Right cardiac atrium (tissue), 5 donors: ENCODE data around the gene THRB. TPM values are rescaled to one million over a fixed set of nuclear protein-coding genes. Genes with fewer than 3 reads are reported as not detected.

Source experiments
- ATAC-seq, 2 donors: fragments of 200-7000 bp; cut with Tn5 transposase; one replicate each; pipeline versions ENCODE4 v1.8.0 to v1.9.1; 2020; ENCODE audit warnings: moderate library complexity in 2 of 2, mild to moderate bottlenecking in 1 of 2
- DNase-seq, 3 donors: peaks; one replicate each; pipeline ENCODE4 v3.0.0-alpha.2; 2020
- H3K27ac ChIP-seq: one replicate; pipeline ENCODE4 v1.5.1; 2013; ENCODE audit warnings: mild to moderate bottlenecking, low read length, control low read depth, moderate library complexity
- H3K27me3 ChIP-seq: one replicate; pipeline ENCODE4 v1.6.1; 2013; ENCODE audit not compliant: control insufficient read depth, insufficient read depth
- H3K4me1 ChIP-seq: one replicate; pipeline ENCODE4 v1.6.1; 2013; ENCODE audit warnings: low read length; ENCODE audit not compliant: control insufficient read depth, insufficient read depth
- H3K4me3 ChIP-seq: one replicate; pipeline ENCODE4 v1.5.1; 2013; ENCODE audit warnings: low read length, control low read depth
- H3K9me3 ChIP-seq: one replicate; pipeline ENCODE4 v1.6.1; 2013; ENCODE audit warnings: low read length; ENCODE audit not compliant: control insufficient read depth
- WGBS: extraction: QIAGEN DNeasy Blood & Tissue Kit; methylation state at CpG from one replicate; pipeline ENCODE4 v1.1.7; 2013; 5-methylcytosine and 5-hydroxymethylcytosine counted together
- intact Hi-C, 4 donors: fragments of 100-400 bp; cut with DNase I; formaldehyde crosslinking; loops; one replicate each; pipeline versions ENCODE4 v1.11.0 to v1.14.0; 2022 to 2023
- polyA plus RNA-seq: library from polyadenylated mRNA; stranded (reverse); fragments of 200-250 nt; gene quantifications from one replicate; pipeline ENCODE4 v1.2.3, GENCODE V29; 2013
- total RNA-seq, 4 donors: library from RNA; stranded (reverse); fragmentation: NEBNext Ultra II Directional; extraction: Animal tissue kit (Norgen Biotek cat#: 25700); gene quantifications; one replicate each; pipeline ENCODE4 v1.2.1, GENCODE V29; 2021
- donor health status: healthy with polysubstance abuse.
- donor health status: DM: no; HTN: yes; CAD: no.
- donor health status: DM: no; HTN: no; CAD: no.
- donor health status: DM: no; HTN: yes; CAD: no; lungs with severe emphysema.
- donor health status: DM: yes; HTN: yes; CAD: no.

The THRB gene
- total and polyA plus RNA-seq, 5 donors: 5.3 to 25.0 (median 18.5) TPM

DNA sequence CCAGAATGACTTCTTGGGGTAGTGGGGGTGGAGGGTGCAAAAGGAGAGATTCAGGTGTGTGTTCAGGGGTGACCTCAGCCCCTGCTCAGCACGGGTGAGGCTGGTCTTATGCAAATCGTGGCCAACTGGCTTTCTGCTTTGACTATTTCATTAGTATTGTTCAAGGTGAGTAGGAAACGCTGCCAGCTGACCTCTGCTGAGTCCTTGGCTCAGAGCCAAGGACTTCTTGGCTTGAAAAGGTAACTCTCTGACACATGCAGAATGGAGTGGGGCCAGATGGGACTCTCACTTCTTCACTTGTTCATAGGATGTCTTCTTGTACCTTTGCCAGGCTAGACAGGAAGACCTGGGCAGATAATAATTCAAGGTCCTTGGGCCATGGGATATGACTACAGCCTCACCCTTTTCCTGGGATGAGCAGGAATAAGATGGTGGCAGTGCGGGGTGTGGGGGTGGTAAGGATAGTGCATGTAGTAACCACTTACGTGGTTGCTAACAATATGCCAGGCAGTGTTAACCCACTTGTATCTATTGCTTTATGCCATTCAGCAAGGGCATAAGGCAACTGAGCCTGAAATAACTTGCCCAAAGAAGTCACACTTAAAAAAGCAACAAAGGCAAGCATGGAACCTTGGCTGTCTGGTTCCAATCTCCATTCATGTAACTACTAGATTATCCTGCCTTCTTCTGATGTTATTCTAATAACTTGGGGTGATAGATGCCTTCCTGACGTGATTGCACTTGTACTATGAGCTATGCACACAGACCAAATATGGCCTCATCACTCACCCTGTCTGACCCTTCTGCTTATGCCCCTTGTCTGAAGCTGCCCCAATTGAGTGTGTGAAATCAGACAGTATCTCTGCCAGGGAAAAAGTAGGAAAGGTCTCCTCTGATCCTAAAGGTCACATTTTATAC lies 356.4 kb downstream of the THRB start:
- DNase-seq (no peak), ATAC-seq (no peak)
- Histone ChIP-seq H3K4me1 (peaks cover 4% of the 10 kb centered on the region), H3K9me3 (no peaks in the 10 kb centered on the region), H3K27me3 (no peaks in the 10 kb centered on the region), H3K27ac (no peak overlapping the region), H3K4me3 (no peak overlapping the region)
- intact Hi-C loops: no loop called here
- WGBS: 72% methylated on average over 6 of the region's 6 CpGs

GRCh38 chr3:24137334-24137733 lies 357.3 kb downstream of the THRB start:
- Histone ChIP-seq H3K9me3 (no peaks in the 10 kb centered on the region), H3K27ac (no peak overlapping the region), H3K4me1 (peaks cover 4% of the 10 kb centered on the region), H3K27me3 (no peaks in the 10 kb centered on the region), H3K4me3 (no peak overlapping the region)
- ATAC-seq: no peak
- WGBS: 87% methylated on average over 3 of the region's 3 CpGs
- no peak for DNase-seq
- intact Hi-C loops: no loop called here

- Histone ChIP-seq H3K27me3 (no peaks in the 10 kb centered on the region), H3K4me1 (peaks cover 4% of the 10 kb centered on the region), H3K4me3 (no peak overlapping the region), H3K9me3 (no peaks in the 10 kb centered on the region), H3K27ac (no peak overlapping the region)
- ATAC-seq: no peak
- intact Hi-C loops: no loop called here
- no peak for DNase-seq
Measured at GRCh38 chr3:24136624-24137310, 357.9 kb downstream of the THRB start.

- H3K27me3 ChIP-seq: no peaks in the 10 kb centered on the region
- H3K27ac ChIP-seq: no peak overlapping the region
- ATAC-seq (no peak), DNase-seq (no peak)
- no peak overlapping the region for H3K4me3 ChIP-seq
- H3K9me3 ChIP-seq: no peaks in the 10 kb centered on the region
- intact Hi-C loops: no loop called here
- peaks cover 4% of the 10 kb centered on the region for H3K4me1 ChIP-seq
- WGBS: 60% methylated on average over 2 of the region's 2 CpGs
Measured at GRCh38 chr3:24135280-24135679, 359.4 kb downstream of the THRB start.

DNA sequence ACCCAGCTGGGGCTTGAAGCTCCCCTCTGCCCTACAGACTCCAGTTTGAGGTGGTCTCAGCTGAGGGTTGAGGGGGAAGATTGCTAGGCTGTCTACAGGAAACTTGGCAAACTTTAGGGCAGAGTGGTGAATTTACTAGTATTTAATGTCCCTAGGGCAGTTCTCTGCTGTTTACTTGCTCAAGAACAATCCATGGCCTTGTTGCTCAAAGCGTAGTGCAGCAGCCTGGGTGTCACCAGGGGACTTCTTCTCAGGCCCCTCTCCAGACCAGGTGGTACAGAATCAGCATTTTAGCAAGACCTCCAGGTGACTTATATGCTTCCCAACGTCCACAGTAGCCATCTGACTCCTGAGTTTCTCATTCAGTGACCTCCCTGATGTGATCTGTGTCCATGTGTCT lies 360.7 kb downstream of the THRB start:
- Histone ChIP-seq H3K4me1 (peaks cover 6% of the 10 kb centered on the region), H3K4me3 (no peak overlapping the region), H3K27me3 (no peaks in the 10 kb centered on the region), H3K9me3 (no peaks in the 10 kb centered on the region), H3K27ac (no peak overlapping the region)
- intact Hi-C loops: no loop called here
- 81% methylated on average over 2 of the region's 2 CpGs for WGBS
- ATAC-seq (no peak), DNase-seq (no peak)

DNA sequence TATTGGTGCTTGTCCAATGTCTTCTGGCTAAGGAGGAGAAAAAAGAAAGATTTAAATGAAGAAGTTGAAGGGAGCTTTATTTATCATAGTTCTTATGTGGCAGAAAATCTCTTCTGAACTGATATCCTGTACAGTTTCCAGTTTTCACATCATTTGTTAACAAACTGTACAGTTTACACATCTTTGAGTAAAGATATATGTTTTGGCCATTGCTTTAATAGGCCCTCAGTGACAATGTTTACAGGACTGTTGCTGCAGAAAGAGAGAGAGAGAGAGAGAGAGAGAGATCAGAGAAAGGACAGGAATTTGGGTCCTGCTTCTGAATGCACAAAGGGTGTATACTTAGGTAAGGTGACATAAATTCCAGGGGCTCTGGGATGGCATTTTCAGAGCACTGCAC lies 361.2 kb downstream of the THRB start:
- intact Hi-C loops: no loop called here
- Histone ChIP-seq H3K4me1 (peaks cover 6% of the 10 kb centered on the region), H3K27ac (no peak overlapping the region), H3K4me3 (no peak overlapping the region), H3K27me3 (no peaks in the 10 kb centered on the region), H3K9me3 (no peaks in the 10 kb centered on the region)
- no peak for DNase-seq
- ATAC-seq: no peak

GRCh38 chr3:24129549-24129948 lies 365.1 kb downstream of the THRB start:
- WGBS: 61% methylated on average over 5 of the region's 5 CpGs
- Histone ChIP-seq H3K27ac (no peak overlapping the region), H3K4me1 (peaks cover 2% of the 10 kb centered on the region), H3K27me3 (no peaks in the 10 kb centered on the region), H3K4me3 (no peak overlapping the region), H3K9me3 (no peaks in the 10 kb centered on the region)
- intact Hi-C loops: no loop called here
- ATAC-seq (no peak), DNase-seq (no peak)

- intact Hi-C loops: no loop called here
- WGBS: 60% methylated on average over 4 of the region's 4 CpGs
- DNase-seq (no peak), ATAC-seq (peak; percentile 30 to 51)
- Histone ChIP-seq H3K4me1 (peaks cover 2% of the 10 kb centered on the region), H3K27me3 (no peaks in the 10 kb centered on the region), H3K9me3 (no peaks in the 10 kb centered on the region), H3K4me3 (no peak overlapping the region), H3K27ac (no peak overlapping the region)
Measured at GRCh38 chr3:24128199-24129005, 366.2 kb downstream of the THRB start.

- Histone ChIP-seq H3K27me3 (no peaks in the 10 kb centered on the region), H3K4me3 (no peak overlapping the region), H3K4me1 (no peaks in the 10 kb centered on the region), H3K27ac (no peak overlapping the region), H3K9me3 (no peaks in the 10 kb centered on the region)
- WGBS: 78% methylated on average over 1 of the region's 1 CpG
- ATAC-seq: no peak
- intact Hi-C loops: no loop called here
- no peak for DNase-seq
Measured at GRCh38 chr3:24123596-24123995, 371.1 kb downstream of the THRB start.

DNA sequence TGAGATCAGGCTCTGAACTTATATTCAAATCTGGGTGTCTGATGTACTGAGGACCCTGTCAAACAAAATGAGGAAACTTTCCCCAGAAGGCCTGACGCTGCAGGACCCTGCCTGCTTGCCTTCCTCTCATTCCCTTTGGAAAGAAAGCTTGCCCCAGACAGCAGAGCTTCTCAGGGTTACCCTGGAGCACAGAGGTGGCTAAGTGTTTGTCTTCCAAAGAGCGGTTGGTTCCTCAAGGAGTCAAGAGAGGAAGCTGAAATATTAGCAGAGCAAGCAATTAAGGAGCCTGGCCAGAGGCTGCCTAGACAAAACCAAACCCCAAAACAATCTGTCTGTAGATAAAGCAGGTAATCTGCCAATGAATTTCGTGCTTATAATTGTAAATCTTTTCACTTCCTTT lies 374.2 kb downstream of the THRB start:
- H3K27ac ChIP-seq: no peak overlapping the region
- intact Hi-C loops: no loop called here
- 74% methylated on average over 3 of the region's 3 CpGs for WGBS
- ATAC-seq (no peak), DNase-seq (no peak)
- no peaks in the 10 kb centered on the region for H3K4me1 ChIP-seq
- H3K9me3 ChIP-seq: no peaks in the 10 kb centered on the region
- H3K4me3 ChIP-seq: no peak overlapping the region
- H3K27me3 ChIP-seq: no peaks in the 10 kb centered on the region

DNA sequence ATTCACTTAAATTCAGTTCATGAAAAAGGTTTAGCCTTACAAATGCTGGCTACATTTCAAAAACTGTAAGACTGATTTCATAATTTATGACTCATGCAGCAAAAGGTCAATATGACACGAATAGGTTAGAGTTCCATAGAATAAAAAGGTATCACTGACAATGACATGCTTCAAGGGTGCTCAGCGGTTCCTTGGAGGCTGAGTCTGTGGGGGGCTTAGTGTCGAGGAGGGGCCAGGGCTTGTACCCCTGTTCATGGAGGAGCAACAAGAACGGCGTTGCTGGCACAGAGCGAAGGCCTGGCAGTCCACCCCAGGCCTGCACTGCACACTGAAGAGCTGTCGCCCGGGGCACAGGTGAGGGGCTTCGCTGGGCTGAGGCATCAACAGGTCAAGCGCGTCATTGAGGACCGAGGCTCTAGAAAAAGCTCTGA lies 375.3 kb downstream of the THRB start:
- H3K27me3 ChIP-seq: no peaks in the 10 kb centered on the region
- ATAC-seq (peak in 1 of 2 donors; percentile 38), DNase-seq (no peak)
- intact Hi-C loops: no loop called here
- WGBS: 89% methylated on average over 12 of the region's 12 CpGs
- H3K4me1 ChIP-seq: no peaks in the 10 kb centered on the region
- H3K27ac ChIP-seq: no peak overlapping the region
- no peaks in the 10 kb centered on the region for H3K9me3 ChIP-seq
- H3K4me3 ChIP-seq: no peak overlapping the region
